ENCODE data around the gene ERMARD. TPM values are rescaled to one million over a fixed set of nuclear protein-coding genes. Genes with fewer than 3 reads are reported as not detected.

Gene ERMARD
- total and polyA plus RNA-seq, 9 donors = 14.9 to 27.7 (median 19.5) TPM

GRCh38 chr6:169766232-169766631, 14.8 kb downstream of the ERMARD start:
- H3K27me3 ChIP-seq (ENCODE audit: control insufficient read depth, insufficient read depth, low read length) = no peaks in the 10 kb centered on the region
- H3K9me3 ChIP-seq (replicated peaks; ENCODE audit: control insufficient read depth, low read depth, low read length) = no peaks in the 10 kb centered on the region
- H3K36me3 ChIP-seq (ENCODE audit: control insufficient read depth, insufficient read depth, low read length) = peaks cover 55% of the 10 kb centered on the region
- H3K4me1 ChIP-seq (ENCODE audit: control insufficient read depth, insufficient read depth, low read length) = no peaks in the 10 kb centered on the region
- no peak overlapping the region for H3K4me3 ChIP-seq (ENCODE audit: low read length)
- no peak for DNase-seq
- WGBS (ENCODE audit: insufficient coverage) = 86% methylated on average over 3 of the region's 5 CpGs
- no peak overlapping the region for H3K27ac ChIP-seq (ENCODE audit: low read length)

GRCh38 chr6:169766921-169767736, 15.7 kb downstream of the ERMARD start:
- H3K36me3 ChIP-seq (ENCODE audit: control insufficient read depth, insufficient read depth, low read length) = peaks cover 61% of the 10 kb centered on the region
- H3K27me3 ChIP-seq (ENCODE audit: control insufficient read depth, insufficient read depth, low read length) = no peaks in the 10 kb centered on the region
- H3K4me3 ChIP-seq (ENCODE audit: low read length) = no peak overlapping the region
- no peak overlapping the region for H3K27ac ChIP-seq (ENCODE audit: low read length)
- WGBS (ENCODE audit: insufficient coverage) = 97% methylated on average over 12 of the region's 13 CpGs
- H3K9me3 ChIP-seq (replicated peaks; ENCODE audit: control insufficient read depth, low read depth, low read length) = no peaks in the 10 kb centered on the region
- no peak for DNase-seq
- H3K4me1 ChIP-seq (ENCODE audit: control insufficient read depth, insufficient read depth, low read length) = no peaks in the 10 kb centered on the region

DNA sequence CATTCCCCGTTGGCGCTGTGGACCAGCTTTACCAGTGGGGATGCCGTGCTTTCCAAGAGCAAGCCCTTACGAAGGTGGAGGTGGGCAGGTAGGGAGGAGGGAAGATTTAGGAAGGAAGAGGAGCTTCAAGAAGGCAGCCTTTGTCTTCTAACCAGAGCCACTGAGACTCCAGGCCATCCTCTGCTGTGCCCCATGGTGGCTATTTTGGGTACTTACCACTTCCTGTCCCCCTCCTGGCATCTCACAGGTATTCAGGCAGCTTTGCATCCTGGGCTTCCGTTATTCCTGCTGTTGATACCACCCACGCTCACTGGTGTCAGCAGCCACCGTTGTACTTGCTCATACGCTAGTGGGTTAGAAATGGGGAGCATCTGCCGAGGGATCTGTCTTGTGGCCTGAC, 22.9 kb downstream of the ERMARD start:
- WGBS (ENCODE audit: insufficient coverage) = 81% methylated on average over 7 of the region's 9 CpGs
- no peak overlapping the region for H3K27ac ChIP-seq (ENCODE audit: low read length)
- peaks cover 57% of the 10 kb centered on the region for H3K36me3 ChIP-seq (ENCODE audit: control insufficient read depth, insufficient read depth, low read length)
- DNase-seq = no peak
- no peaks in the 10 kb centered on the region for H3K4me1 ChIP-seq (ENCODE audit: control insufficient read depth, insufficient read depth, low read length)
- H3K27me3 ChIP-seq (ENCODE audit: control insufficient read depth, insufficient read depth, low read length) = no peaks in the 10 kb centered on the region
- H3K4me3 ChIP-seq (ENCODE audit: low read length) = no peak overlapping the region
- H3K9me3 ChIP-seq (replicated peaks; ENCODE audit: control insufficient read depth, low read depth, low read length) = no peaks in the 10 kb centered on the region

DNA sequence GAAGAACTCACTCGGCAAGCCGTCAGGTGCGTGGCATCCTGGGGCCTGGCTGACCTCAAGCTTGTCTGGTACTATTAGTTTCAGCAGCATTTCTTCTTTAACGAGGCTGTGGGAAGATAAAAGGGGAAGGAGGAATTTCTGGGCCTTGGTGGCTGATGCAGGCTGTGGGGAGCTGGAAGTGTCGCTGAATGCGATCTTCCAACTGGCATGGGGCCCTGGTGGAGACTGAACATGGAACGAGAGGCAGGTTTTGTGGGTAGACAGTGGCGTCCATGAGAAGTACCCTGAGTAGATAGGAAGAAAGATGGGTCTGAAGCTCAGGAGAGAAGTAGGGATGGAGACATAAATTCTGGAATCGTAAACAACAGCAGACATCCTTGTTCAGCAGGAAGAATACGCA, 23.9 kb downstream of the ERMARD start:
- 64% methylated on average over 10 of the region's 10 CpGs for WGBS (ENCODE audit: insufficient coverage)
- DNase-seq = no peak
- no peaks in the 10 kb centered on the region for H3K9me3 ChIP-seq (replicated peaks; ENCODE audit: control insufficient read depth, low read depth, low read length)
- H3K36me3 ChIP-seq (ENCODE audit: control insufficient read depth, insufficient read depth, low read length) = peaks cover 59% of the 10 kb centered on the region
- no peak overlapping the region for H3K27ac ChIP-seq (ENCODE audit: low read length)
- H3K4me1 ChIP-seq (ENCODE audit: control insufficient read depth, insufficient read depth, low read length) = no peaks in the 10 kb centered on the region
- H3K4me3 ChIP-seq (ENCODE audit: low read length) = no peak overlapping the region
- no peaks in the 10 kb centered on the region for H3K27me3 ChIP-seq (ENCODE audit: control insufficient read depth, insufficient read depth, low read length)

DNA sequence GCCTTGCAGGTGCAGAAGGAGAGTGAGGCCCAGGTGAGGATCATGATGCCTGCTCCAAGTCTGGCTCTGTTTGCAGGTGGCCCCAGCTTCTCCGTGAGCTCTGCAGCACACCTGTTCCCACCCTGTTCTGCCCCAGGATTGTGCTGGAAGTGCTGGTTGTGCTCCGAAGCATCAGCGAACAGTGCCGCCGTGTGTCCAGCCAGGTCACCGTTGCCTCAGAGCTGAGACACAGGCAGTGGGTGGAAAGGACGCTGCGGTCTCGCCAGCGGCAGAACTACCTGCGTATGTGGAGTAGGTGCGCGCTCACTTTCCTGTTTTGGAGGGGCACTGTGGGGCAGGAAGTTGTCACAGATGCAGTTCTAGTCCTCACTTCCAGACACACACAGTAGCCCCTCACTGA, 25.0 kb downstream of the ERMARD start:
- DNase-seq = no peak
- Histone ChIP-seq H3K36me3 (ENCODE audit: control insufficient read depth, insufficient read depth, low read length) (peaks cover 64% of the 10 kb centered on the region), H3K4me1 (ENCODE audit: control insufficient read depth, insufficient read depth, low read length) (no peaks in the 10 kb centered on the region), H3K9me3 (replicated peaks; ENCODE audit: control insufficient read depth, low read depth, low read length) (no peaks in the 10 kb centered on the region), H3K4me3 (ENCODE audit: low read length) (no peak overlapping the region), H3K27ac (ENCODE audit: low read length) (no peak overlapping the region), H3K27me3 (ENCODE audit: control insufficient read depth, insufficient read depth, low read length) (no peaks in the 10 kb centered on the region)
- 89% methylated on average over 13 of the region's 13 CpGs for WGBS (ENCODE audit: insufficient coverage)

- DNase-seq = no peak
- no CpG with 5 or more reads among the region's 12 CpGs for WGBS (ENCODE audit: insufficient coverage)
- Histone ChIP-seq H3K27ac (ENCODE audit: low read length) (no peak overlapping the region), H3K4me3 (ENCODE audit: low read length) (no peak overlapping the region), H3K4me1 (ENCODE audit: control insufficient read depth, insufficient read depth, low read length) (no peaks in the 10 kb centered on the region), H3K9me3 (replicated peaks; ENCODE audit: control insufficient read depth, low read depth, low read length) (no peaks in the 10 kb centered on the region), H3K36me3 (ENCODE audit: control insufficient read depth, insufficient read depth, low read length) (peaks cover 57% of the 10 kb centered on the region), H3K27me3 (ENCODE audit: control insufficient read depth, insufficient read depth, low read length) (no peaks in the 10 kb centered on the region)
These were observed 26.5 kb downstream of the ERMARD start for GRCh38 chr6:169777896-169778295.

DNA sequence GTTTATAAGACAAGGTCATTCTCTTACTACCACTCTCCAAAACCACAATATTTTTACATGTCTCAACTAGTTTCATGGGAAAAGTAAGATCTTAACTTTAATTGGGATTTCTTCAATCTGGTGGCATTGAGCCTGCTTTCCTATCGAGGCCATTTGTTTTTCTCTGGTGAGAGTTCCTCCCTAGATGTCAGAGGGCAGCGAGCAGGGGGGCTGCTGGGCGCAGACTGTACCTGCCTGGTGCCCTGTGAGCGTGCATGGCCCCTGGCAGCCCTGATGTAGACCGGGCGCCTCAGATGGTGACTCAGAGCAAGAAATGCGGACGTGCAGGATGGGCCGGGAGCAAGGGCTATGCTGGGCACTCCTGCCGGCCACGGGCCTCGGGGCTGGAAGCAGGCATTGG, 27.2 kb downstream of the ERMARD start:
- 95% methylated on average over 9 of the region's 12 CpGs for WGBS (ENCODE audit: insufficient coverage)
- Histone ChIP-seq H3K4me1 (ENCODE audit: control insufficient read depth, insufficient read depth, low read length) (no peaks in the 10 kb centered on the region), H3K36me3 (ENCODE audit: control insufficient read depth, insufficient read depth, low read length) (peaks cover 50% of the 10 kb centered on the region), H3K4me3 (ENCODE audit: low read length) (no peak overlapping the region), H3K27me3 (ENCODE audit: control insufficient read depth, insufficient read depth, low read length) (no peaks in the 10 kb centered on the region), H3K9me3 (replicated peaks; ENCODE audit: control insufficient read depth, low read depth, low read length) (no peaks in the 10 kb centered on the region), H3K27ac (ENCODE audit: low read length) (no peak overlapping the region)
- no peak for DNase-seq

DNA sequence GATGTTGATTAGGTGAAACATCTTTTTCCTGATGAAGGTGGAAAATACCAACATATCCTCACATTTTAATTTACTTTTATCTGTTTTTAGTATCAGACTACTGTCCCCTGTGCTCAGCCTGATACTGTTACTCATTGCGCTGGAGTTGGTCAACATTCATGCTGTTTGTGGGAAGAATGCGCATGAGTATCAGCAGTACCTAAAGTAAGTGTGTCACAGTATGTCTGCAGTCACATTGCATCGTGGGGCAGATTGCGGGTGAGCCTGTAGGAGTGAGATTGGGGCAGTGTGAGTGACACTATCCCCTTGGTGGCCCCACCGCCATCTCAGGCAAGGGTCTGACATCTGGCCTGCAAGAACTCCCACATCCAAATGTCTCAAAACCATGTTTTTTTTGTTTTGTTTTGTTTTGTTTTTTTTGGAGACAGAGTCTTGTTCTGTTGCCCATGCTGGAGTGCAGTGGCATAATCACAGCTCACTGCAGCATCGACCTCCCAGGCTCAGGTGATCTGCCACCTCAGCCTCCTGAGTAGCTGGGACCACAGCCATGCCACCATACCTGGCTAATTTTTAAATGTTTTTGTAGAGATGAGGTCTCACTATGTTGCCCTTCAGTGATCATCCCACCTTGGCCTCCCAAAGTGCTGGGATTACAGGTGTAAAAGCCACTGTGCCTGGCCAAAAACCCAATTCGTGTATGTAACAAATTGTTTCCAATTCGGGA, 27.8 kb downstream of the ERMARD start:
- Histone ChIP-seq H3K9me3 (replicated peaks; ENCODE audit: control insufficient read depth, low read depth, low read length) (no peaks in the 10 kb centered on the region), H3K4me1 (ENCODE audit: control insufficient read depth, insufficient read depth, low read length) (no peaks in the 10 kb centered on the region), H3K27me3 (ENCODE audit: control insufficient read depth, insufficient read depth, low read length) (no peaks in the 10 kb centered on the region), H3K36me3 (ENCODE audit: control insufficient read depth, insufficient read depth, low read length) (peaks cover 45% of the 10 kb centered on the region), H3K4me3 (ENCODE audit: low read length) (no peak overlapping the region), H3K27ac (ENCODE audit: low read length) (no peak overlapping the region)
- WGBS (ENCODE audit: insufficient coverage) = 100% methylated on average over 3 of the region's 8 CpGs
- no peak for DNase-seq

DNA sequence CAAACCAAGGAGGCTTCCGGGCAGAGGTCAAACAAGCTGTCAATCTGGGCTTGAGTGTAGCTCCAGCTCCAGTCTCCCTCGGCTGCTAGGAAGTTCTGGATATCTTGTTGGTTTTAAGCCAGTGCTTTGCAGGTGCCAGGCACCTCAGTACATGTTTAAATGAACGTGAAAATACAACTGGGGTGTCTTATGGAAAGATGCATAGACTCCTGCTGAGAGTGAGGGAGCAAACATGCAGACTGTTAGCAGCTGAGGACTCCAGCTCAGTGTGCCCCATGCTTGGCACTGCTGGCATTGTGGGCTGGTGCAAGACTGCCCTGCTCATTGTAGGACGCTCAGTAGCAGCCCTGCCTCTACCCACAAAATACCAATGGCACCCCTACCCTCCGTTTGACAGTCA, 28.5 kb downstream of the ERMARD start:
- Histone ChIP-seq H3K27me3 (ENCODE audit: control insufficient read depth, insufficient read depth, low read length) (no peaks in the 10 kb centered on the region), H3K9me3 (replicated peaks; ENCODE audit: control insufficient read depth, low read depth, low read length) (no peaks in the 10 kb centered on the region), H3K4me1 (ENCODE audit: control insufficient read depth, insufficient read depth, low read length) (no peaks in the 10 kb centered on the region), H3K27ac (ENCODE audit: low read length) (no peak overlapping the region), H3K36me3 (ENCODE audit: control insufficient read depth, insufficient read depth, low read length) (peaks cover 42% of the 10 kb centered on the region), H3K4me3 (ENCODE audit: low read length) (no peak overlapping the region)
- WGBS (ENCODE audit: insufficient coverage) = 80% methylated on average over 1 of the region's 5 CpGs
- no peak for DNase-seq

- Histone ChIP-seq H3K27me3 (ENCODE audit: control insufficient read depth, insufficient read depth, low read length) (no peaks in the 10 kb centered on the region), H3K4me1 (ENCODE audit: control insufficient read depth, insufficient read depth, low read length) (no peaks in the 10 kb centered on the region), H3K4me3 (ENCODE audit: low read length) (no peak overlapping the region), H3K36me3 (ENCODE audit: control insufficient read depth, insufficient read depth, low read length) (peaks cover 35% of the 10 kb centered on the region), H3K9me3 (replicated peaks; ENCODE audit: control insufficient read depth, low read depth, low read length) (no peaks in the 10 kb centered on the region), H3K27ac (ENCODE audit: low read length) (no peak overlapping the region)
- WGBS (ENCODE audit: insufficient coverage) = 80% methylated on average over 6 of the region's 11 CpGs
- no peak for DNase-seq
These were observed 29.2 kb downstream of the ERMARD start for GRCh38 chr6:169780571-169781091.
